Breast epithelium (tissue), 4 donors: Measurements from ENCODE around the gene AHSG. TPM values are rescaled to one million over a fixed set of nuclear protein-coding genes. Genes with fewer than 3 reads are reported as not detected.

Experiments used
- DNase-seq, 2 donors: peaks; one replicate each; pipeline ENCODE4 v3.0.0-alpha.2; 2019; ENCODE audit warnings: low spot score in 2 of 2
- H3K27ac ChIP-seq, 2 donors: fragments of 200-600 bp; sonication (generic) in 1 of 2; one replicate each; pipeline ENCODE4 v1.5.1; 2016 to 2019; ENCODE audit warnings: mild to moderate bottlenecking in 1 of 2
- H3K27me3 ChIP-seq, 2 donors: fragments of 200-600 bp; sonication (generic) in 1 of 2; one replicate each; pipeline versions ENCODE4 v1.5.1 to v1.6.0; 2017 to 2019; ENCODE audit warnings: control low read depth in 1 of 2, mild to moderate bottlenecking in 1 of 2
- H3K36me3 ChIP-seq: fragments of 200-600 bp; one replicate; pipeline ENCODE4 v1.5.1; 2019
- H3K4me1 ChIP-seq, 2 donors: fragments of 200-600 bp; sonication (generic); one replicate each; pipeline ENCODE4 v1.5.1; 2016 to 2019; ENCODE audit warnings: control low read depth in 1 of 2
- H3K4me3 ChIP-seq, 3 donors: fragments of 200-600 bp; sonication (generic); 1 replicate in 2 of 3; 2 replicates in 1 of 3; pipeline ENCODE4 v1.5.1; 2016 to 2019; ENCODE audit warnings: mild to moderate bottlenecking in 3 of 3, moderate library complexity in 2 of 3
- H3K9me3 ChIP-seq, 2 donors: fragments of 200-600 bp; sonication (generic) in 1 of 2; one replicate each; pipeline ENCODE4 v1.5.1; 2016 to 2019; ENCODE audit warnings: control low read depth in 1 of 2
- POLR2A ChIP-seq: fragments of 450-650 bp; IDR thresholded peaks from one replicate; pipeline ENCODE4 v1.6.1; 2016; ENCODE audit warnings: antibody characterized with exemption, mild to moderate bottlenecking, moderate library complexity
- POLR2AphosphoS5 ChIP-seq, 3 donors: sonication (generic); formaldehyde crosslinking; IDR thresholded peaks; one replicate each; pipeline ENCODE4 v1.6.1; 2017; ENCODE audit warnings: antibody characterized with exemption in 3 of 3
- intact Hi-C: fragments of 100-400 bp; cut with DNase I; formaldehyde crosslinking; loops from one replicate; pipeline ENCODE4 v1.15.1; 2023; ENCODE audit warnings: low total_unique reads
- total RNA-seq, 3 donors: library from RNA; depleted of rRNA; stranded (reverse); fragments of >200 nt; gene quantifications; one replicate each; pipeline ENCODE4 v1.1.0, GENCODE V29; 2016
- TF ChIP-seq, protein P1 (sequence below), 3 donors: fragments of 450-650 bp; IDR thresholded peaks; one replicate each; pipeline ENCODE4 v1.5.1; 2016 to 2017; ENCODE audit warnings: antibody characterized with exemption in 3 of 3, mild to moderate bottlenecking in 3 of 3, moderate library complexity in 3 of 3

The AHSG gene
- total RNA-seq, 3 donors from 2014 or later: not detected

- H3K4me3 ChIP-seq: no peak overlapping the region
- no peaks in the 10 kb centered on the region for H3K9me3 ChIP-seq
- peaks cover 0 to 10% of the 10 kb centered on the region in 2 donors for H3K27me3 ChIP-seq
- no peak for TF ChIP-seq POLR2AphosphoS5 (IDR thresholded peaks at IDR 0.05)
- TF ChIP-seq, protein P1, sequence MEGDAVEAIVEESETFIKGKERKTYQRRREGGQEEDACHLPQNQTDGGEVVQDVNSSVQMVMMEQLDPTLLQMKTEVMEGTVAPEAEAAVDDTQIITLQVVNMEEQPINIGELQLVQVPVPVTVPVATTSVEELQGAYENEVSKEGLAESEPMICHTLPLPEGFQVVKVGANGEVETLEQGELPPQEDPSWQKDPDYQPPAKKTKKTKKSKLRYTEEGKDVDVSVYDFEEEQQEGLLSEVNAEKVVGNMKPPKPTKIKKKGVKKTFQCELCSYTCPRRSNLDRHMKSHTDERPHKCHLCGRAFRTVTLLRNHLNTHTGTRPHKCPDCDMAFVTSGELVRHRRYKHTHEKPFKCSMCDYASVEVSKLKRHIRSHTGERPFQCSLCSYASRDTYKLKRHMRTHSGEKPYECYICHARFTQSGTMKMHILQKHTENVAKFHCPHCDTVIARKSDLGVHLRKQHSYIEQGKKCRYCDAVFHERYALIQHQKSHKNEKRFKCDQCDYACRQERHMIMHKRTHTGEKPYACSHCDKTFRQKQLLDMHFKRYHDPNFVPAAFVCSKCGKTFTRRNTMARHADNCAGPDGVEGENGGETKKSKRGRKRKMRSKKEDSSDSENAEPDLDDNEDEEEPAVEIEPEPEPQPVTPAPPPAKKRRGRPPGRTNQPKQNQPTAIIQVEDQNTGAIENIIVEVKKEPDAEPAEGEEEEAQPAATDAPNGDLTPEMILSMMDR (IDR thresholded peaks at IDR 0.05): peak; percentile 87 to 96 (median 87)
- peak; percentile 62 to 76 for DNase-seq
- intact Hi-C loops: no loop called here
- no peaks in the 10 kb centered on the region for H3K4me1 ChIP-seq
- H3K36me3 ChIP-seq: no peaks in the 10 kb centered on the region
- no peak overlapping the region for H3K27ac ChIP-seq
Observed at GRCh38 chr3:186614597-186615483, 2.0 kb downstream of the AHSG start.

DNA sequence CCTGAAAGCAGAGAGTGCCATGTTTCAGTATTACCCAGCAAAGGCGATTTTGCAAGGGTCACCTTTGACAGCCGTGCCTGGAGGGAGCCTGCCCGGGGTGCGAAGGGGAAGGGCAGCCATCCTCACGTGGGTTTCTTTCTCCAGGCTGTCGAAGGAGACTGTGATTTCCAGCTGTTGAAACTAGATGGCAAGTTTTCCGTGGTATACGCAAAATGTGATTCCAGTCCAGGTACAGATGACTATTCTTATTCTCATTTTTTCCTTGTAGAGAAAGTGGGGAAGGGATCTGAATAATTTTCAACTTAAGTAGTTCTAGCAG is 3.4 kb downstream of the AHSG start:
- TF ChIP-seq POLR2A (no peak), POLR2AphosphoS5 (IDR thresholded peaks at IDR 0.05) (no peak)
- TF ChIP-seq, protein P1 (IDR thresholded peaks at IDR 0.05): no peak
- no peak for DNase-seq
- Histone ChIP-seq H3K4me3 (no peak overlapping the region), H3K36me3 (no peaks in the 10 kb centered on the region), H3K27me3 (peaks cover 0 to 14% of the 10 kb centered on the region in 2 donors), H3K9me3 (no peaks in the 10 kb centered on the region), H3K4me1 (no peaks in the 10 kb centered on the region), H3K27ac (no peak overlapping the region)
- intact Hi-C loops: no loop called here

DNA sequence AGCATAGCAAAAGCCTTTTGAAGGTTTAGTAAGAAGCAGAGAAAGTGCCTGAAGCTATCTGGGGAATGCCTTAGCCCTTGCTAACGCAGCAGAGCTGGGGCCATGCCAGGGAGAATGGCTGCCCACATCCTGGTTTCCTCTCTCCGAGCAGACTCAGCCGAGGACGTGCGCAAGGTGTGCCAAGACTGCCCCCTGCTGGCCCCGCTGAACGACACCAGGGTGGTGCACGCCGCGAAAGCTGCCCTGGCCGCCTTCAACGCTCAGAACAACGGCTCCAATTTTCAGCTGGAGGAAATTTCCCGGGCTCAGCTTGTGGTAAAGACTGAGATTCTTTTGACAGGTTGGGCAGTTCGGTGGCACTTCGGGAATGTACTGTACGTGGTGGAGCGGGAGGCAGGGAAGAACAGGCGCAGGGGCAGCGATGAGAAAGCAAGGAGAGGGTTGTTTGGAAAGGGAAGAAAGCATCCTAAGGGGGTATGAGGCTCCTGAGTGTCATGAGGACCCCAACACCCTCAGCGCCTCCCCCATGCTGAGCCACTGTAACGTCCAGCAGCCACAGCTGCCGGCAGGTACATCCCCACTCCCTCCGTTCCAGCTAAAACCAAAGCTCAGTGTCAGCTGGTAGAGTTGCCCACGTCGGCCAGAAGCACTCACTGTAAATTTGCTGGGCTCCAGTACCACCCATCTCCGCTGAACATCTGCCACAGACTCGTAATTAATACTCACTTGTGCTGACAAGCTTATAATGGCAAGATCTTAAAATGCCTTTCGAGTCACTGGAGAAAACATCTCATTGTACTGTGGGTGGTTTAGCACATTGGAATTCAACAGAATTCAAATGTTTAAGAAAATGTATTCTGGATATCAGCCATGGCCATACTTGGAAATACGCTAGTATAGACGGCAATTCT is 4.4 kb downstream of the AHSG start:
- no peaks in the 10 kb centered on the region for H3K4me1 ChIP-seq
- H3K4me3 ChIP-seq: peak overlapping the region in 2 of 3 donors; percentile 27 to 52
- peaks cover 0 to 14% of the 10 kb centered on the region in 2 donors for H3K27me3 ChIP-seq
- intact Hi-C loops: no loop called here
- DNase-seq: peak; percentile 92 to 94
- no peaks in the 10 kb centered on the region for H3K9me3 ChIP-seq
- no peaks in the 10 kb centered on the region for H3K36me3 ChIP-seq
- no peak for TF ChIP-seq POLR2A
- TF ChIP-seq POLR2AphosphoS5 (IDR thresholded peaks at IDR 0.05): peak in 2 of 3 donors; percentile 31 to 65
- TF ChIP-seq, protein P1 (IDR thresholded peaks at IDR 0.05): peak; percentile 77 to 92 (median 79)
- H3K27ac ChIP-seq: peak overlapping the region; percentile 23 to 46

DNA sequence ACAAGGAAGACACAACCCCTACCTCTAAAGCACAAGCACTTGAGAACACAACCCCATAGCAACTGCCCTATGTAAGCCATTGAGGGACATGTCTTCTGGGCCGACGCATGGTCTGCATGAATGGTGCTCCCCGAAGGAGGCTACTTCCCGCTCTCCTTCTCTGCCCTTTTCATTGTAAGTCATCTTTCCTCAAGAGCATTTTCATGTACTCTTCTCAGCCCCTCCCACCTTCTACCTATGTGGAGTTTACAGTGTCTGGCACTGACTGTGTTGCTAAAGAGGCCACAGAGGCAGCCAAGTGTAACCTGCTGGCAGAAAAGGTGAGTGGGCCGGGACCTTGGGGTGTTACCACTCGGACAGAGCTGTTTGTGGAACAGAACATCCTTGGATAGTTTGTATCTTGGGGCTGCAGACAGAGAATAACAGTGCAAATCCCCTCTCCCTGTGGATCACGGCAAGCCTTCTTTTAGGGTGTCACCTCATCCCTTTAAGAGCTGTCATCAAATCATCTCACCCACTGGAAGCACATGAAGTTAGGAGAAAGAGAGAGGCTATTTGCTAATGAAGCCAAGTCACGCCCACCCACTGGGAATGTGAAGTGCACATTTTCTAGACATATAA is 5.6 kb downstream of the AHSG start:
- Histone ChIP-seq H3K4me1 (no peaks in the 10 kb centered on the region), H3K9me3 (no peaks in the 10 kb centered on the region), H3K4me3 (no peak overlapping the region), H3K27ac (no peak overlapping the region), H3K27me3 (peaks cover 0 to 14% of the 10 kb centered on the region in 2 donors), H3K36me3 (no peaks in the 10 kb centered on the region)
- intact Hi-C loops: no loop called here
- DNase-seq: no peak
- TF ChIP-seq POLR2A (no peak), POLR2AphosphoS5 (IDR thresholded peaks at IDR 0.05) (no peak)
- TF ChIP-seq, protein P1 (IDR thresholded peaks at IDR 0.05): no peak
